Natural killer cell (primary cell): ENCODE data around the gene ZFHX2. TPM values are rescaled to one million over a fixed set of nuclear protein-coding genes. Genes with fewer than 3 reads are reported as not detected.

ENCODE experiments used
- ATAC-seq, 3 donors: fragments of 150-1000 bp in 2 of 3; fragments of 200-7000 bp in 1 of 3; cut with Tn5 transposase; 1 replicate in 1 of 3; 2 replicates in 2 of 3; pipeline ENCODE4 v1.10.0; 2021; ENCODE audit warnings: mild to moderate bottlenecking in 2 of 3, moderate library complexity in 2 of 3
- DNase-seq, 2 donors: peaks; one replicate each; pipeline versions ENCODE4 v3.0.0 to v3.0.0-alpha.2; 2013 to 2021; ENCODE audit warnings: mixed read lengths in 1 of 2
- H3K27ac ChIP-seq: one replicate; pipeline ENCODE4 v1.5.1; 2013; ENCODE audit warnings: mild to moderate bottlenecking, low read length
- H3K27me3 ChIP-seq: one replicate; pipeline ENCODE4 v1.6.1; 2013; ENCODE audit warnings: low read length; ENCODE audit not compliant: control insufficient read depth, insufficient read depth
- H3K36me3 ChIP-seq: one replicate; pipeline ENCODE4 v1.6.1; 2013; ENCODE audit warnings: low read length; ENCODE audit not compliant: control insufficient read depth, insufficient read depth
- H3K4me1 ChIP-seq: one replicate; pipeline ENCODE4 v1.6.1; 2013; ENCODE audit warnings: low read length; ENCODE audit not compliant: control insufficient read depth, insufficient read depth
- H3K4me3 ChIP-seq: one replicate; pipeline ENCODE4 v1.5.1; 2013; ENCODE audit warnings: low read length
- H3K9me3 ChIP-seq: one replicate; pipeline ENCODE4 v1.6.1; 2013; ENCODE audit warnings: low read length; ENCODE audit not compliant: control insufficient read depth, insufficient read depth
- H3K27ac Mint-ChIP-seq, 2 donors: one replicate each; pipeline ENCODE4 v1.8.0; 2022; ENCODE audit warnings: mild to moderate bottlenecking in 2 of 2, mixed read lengths in 2 of 2, moderate library complexity in 1 of 2
- H3K27me3 Mint-ChIP-seq, 2 donors: one replicate each; pipeline ENCODE4 v1.8.0; 2022; ENCODE audit warnings: low read depth in 2 of 2, mixed read lengths in 2 of 2
- H3K36me3 Mint-ChIP-seq: one replicate; pipeline ENCODE4 v1.8.0; 2022; ENCODE audit warnings: mixed read lengths
- H3K4me1 Mint-ChIP-seq, 2 donors: one replicate each; pipeline ENCODE4 v1.8.0; 2022; ENCODE audit warnings: mixed read lengths in 2 of 2
- H3K4me3 Mint-ChIP-seq: one replicate; pipeline ENCODE4 v1.8.0; 2022; ENCODE audit warnings: mild to moderate bottlenecking, moderate library complexity, mixed read lengths
- H3K9me3 Mint-ChIP-seq, 2 donors: one replicate each; pipeline ENCODE4 v1.8.0; 2022; ENCODE audit warnings: mixed read lengths in 2 of 2
- WGBS: methylation state at CpG from one replicate; pipeline ENCODE4 v1.1.7; 2013; ENCODE audit warnings: missing lambda C conversion rate; ENCODE audit not compliant: insufficient coverage; 5-methylcytosine and 5-hydroxymethylcytosine counted together
- intact Hi-C: fragments of 100-400 bp; cut with micrococcal nuclease; formaldehyde crosslinking; loops from one replicate; pipeline ENCODE4 v1.14.2; 2022
- total RNA-seq, 4 donors: library from RNA; stranded (reverse); fragments of 120-200 nt in 1 of 4; gene quantifications; one replicate each; pipeline versions ENCODE4 v1.2.3 to v1.2.4, GENCODE V29; 2013 to 2022
- TF ChIP-seq, protein P1 (sequence below): fragments of 200-600 bp; IDR thresholded peaks from one replicate; pipeline ENCODE4 v1.8.0; 2022; ENCODE audit warnings: antibody characterized with exemption

Gene ZFHX2
- total RNA-seq, 3 donors from 2014 or later (not counting 1 experiment from before 2014, with no cell fraction given), result 0.07 to 0.72 (median 0.45) TPM

DNA sequence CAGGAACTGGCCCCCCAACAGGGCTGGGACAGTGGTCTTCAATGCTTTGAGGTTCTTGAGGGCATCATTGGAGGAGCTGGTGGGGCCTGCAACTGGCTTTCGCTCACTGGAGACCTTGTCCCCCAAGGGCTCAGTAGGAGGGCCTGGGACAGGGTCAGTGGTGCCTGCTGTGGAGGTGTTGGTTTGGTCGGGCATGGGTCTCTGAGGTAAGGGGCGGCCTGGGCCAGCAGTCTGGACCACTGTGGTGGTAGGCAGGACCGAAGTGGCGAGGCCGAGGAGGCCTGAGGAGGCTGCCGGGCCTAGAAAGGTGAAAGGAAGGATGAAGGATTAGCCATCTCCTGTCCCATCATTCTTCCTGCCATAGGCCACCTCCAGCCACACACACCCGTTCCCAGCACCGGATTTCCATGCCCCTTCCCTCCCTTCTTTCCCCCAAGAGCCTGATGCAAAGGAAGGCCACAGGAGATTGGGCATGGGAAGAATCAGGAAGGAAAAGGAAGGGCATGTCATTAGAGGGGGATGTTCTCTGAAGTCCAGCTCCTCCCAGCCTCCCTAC, 28.8 kb downstream of the ZFHX2 start:
- no peaks in the 10 kb centered on the region for H3K36me3 ChIP-seq
- DNase-seq, result no peak
- H3K4me1 Mint-ChIP-seq, result no peaks in the 10 kb centered on the region
- H3K27me3 Mint-ChIP-seq, result no peaks in the 10 kb centered on the region
- intact Hi-C loops, result no loop called here
- no peaks in the 10 kb centered on the region for H3K27me3 ChIP-seq
- H3K9me3 Mint-ChIP-seq, result no peaks in the 10 kb centered on the region
- H3K36me3 Mint-ChIP-seq, result no peaks in the 10 kb centered on the region
- ATAC-seq, result no peak
- H3K27ac ChIP-seq, result no peak overlapping the region
- no peak overlapping the region for H3K4me3 ChIP-seq
- H3K27ac Mint-ChIP-seq, result no peak overlapping the region
- no peaks in the 10 kb centered on the region for H3K9me3 ChIP-seq
- H3K4me3 Mint-ChIP-seq, result no peak overlapping the region
- TF ChIP-seq, protein P1, sequence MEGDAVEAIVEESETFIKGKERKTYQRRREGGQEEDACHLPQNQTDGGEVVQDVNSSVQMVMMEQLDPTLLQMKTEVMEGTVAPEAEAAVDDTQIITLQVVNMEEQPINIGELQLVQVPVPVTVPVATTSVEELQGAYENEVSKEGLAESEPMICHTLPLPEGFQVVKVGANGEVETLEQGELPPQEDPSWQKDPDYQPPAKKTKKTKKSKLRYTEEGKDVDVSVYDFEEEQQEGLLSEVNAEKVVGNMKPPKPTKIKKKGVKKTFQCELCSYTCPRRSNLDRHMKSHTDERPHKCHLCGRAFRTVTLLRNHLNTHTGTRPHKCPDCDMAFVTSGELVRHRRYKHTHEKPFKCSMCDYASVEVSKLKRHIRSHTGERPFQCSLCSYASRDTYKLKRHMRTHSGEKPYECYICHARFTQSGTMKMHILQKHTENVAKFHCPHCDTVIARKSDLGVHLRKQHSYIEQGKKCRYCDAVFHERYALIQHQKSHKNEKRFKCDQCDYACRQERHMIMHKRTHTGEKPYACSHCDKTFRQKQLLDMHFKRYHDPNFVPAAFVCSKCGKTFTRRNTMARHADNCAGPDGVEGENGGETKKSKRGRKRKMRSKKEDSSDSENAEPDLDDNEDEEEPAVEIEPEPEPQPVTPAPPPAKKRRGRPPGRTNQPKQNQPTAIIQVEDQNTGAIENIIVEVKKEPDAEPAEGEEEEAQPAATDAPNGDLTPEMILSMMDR, result no peak
- no peaks in the 10 kb centered on the region for H3K4me1 ChIP-seq
- 93% methylated on average over 4 of the region's 9 CpGs for WGBS

DNA sequence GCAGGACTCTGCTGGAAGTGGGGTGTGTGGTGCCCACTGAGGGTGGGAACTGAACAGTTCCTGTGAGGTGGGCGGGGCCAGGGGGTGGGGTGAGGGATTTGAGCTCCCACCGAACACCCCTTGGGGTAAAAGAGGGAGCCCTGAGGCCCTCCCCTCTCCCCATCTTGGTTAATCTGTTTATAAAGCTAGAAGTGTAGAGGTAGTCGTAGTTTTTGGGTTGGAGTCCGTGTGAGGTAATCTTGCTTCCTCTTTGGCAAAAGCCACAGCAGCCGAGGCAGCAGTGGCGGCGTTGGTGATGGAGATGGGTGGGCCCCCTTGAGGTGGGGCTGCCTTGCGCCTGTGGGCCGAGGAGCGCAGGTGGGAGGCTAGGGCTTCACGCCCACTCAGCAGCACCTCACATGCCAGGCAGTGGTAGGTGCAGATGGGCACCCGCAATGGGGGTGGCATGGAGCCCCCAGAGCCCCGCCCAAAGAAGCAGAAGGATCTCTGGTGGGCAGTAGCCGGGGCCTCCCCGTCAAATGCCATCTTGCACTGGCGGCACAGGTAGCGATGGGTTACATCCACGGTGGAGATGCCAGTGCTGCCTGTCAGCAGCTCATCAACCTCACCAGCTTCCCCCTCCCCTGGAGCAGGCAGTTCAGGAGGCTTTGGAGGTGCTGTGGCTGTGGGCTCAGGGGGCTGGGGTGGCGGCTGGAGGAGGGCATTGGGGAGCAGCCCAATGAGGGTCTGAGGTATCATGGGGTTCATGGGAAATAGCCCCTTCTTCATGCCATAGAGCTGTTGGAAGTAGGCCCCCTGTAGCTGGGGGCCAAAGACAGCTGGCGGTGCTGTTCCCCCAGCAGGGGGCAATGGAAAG, 29.6 kb downstream of the ZFHX2 start:
- DNase-seq, result no peak
- no peak overlapping the region for H3K27ac ChIP-seq
- intact Hi-C loops, result no loop called here

DNA sequence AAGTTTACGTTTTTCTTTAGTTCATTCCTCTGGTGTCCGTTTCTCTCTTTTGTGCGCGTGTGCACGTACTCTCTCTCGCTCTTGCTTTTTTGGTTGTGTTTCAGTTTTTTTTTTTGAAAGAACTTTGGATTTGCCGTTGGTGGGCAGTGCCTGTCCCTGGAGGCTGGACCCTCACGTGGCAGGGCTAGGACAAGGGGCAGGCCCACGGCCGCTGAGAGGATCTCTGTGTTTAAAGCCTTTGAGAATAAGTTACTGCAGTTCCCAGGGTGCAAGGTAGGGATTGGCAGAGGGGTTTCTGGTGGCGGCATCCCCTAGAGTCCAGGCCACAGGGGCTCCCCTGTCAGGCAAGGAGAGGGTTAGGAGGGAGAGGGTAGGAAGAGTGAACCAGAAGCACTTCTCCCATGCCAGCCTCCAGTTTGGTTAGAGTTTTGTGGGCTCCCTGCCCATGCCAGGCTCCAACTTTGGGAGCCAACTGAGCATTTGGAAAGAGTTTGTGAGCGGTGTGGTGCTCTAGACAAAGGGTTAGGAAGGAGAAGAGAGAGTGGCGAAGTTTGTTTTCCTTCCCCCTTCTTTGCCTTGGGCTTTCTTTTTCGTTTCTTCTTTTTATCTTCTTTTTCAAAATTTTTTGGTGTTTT, 30.5 kb downstream of the ZFHX2 start:
- H3K36me3 Mint-ChIP-seq, result no peaks in the 10 kb centered on the region
- 88% methylated on average over 14 of the region's 14 CpGs for WGBS

More for the DNA sequence above, 29.6 kb downstream of the ZFHX2 start:
- ATAC-seq, result no peak
- Mint-ChIP-seq H3K9me3 (no peaks in the 10 kb centered on the region), H3K36me3 (no peaks in the 10 kb centered on the region), H3K4me3 (no peak overlapping the region), H3K27me3 (no peaks in the 10 kb centered on the region), H3K4me1 (no peaks in the 10 kb centered on the region), H3K27ac (no peak overlapping the region)
- TF ChIP-seq, protein P1, result no peak
- no peaks in the 10 kb centered on the region for H3K36me3 ChIP-seq
- H3K9me3 ChIP-seq, result no peaks in the 10 kb centered on the region
- no peak overlapping the region for H3K4me3 ChIP-seq
- 66% methylated on average over 20 of the region's 20 CpGs for WGBS
- no peaks in the 10 kb centered on the region for H3K27me3 ChIP-seq
- H3K4me1 ChIP-seq, result no peaks in the 10 kb centered on the region

More for the DNA sequence above, 30.5 kb downstream of the ZFHX2 start:
- no peak overlapping the region for H3K4me3 Mint-ChIP-seq
- no peak overlapping the region for H3K27ac Mint-ChIP-seq
- no peak overlapping the region for H3K27ac ChIP-seq
- H3K4me1 ChIP-seq, result no peaks in the 10 kb centered on the region
- ATAC-seq (no peak), DNase-seq (no peak)
- intact Hi-C loops, result no loop called here
- no peaks in the 10 kb centered on the region for H3K36me3 ChIP-seq
- no peaks in the 10 kb centered on the region for H3K9me3 Mint-ChIP-seq
- TF ChIP-seq, protein P1, result no peak
- H3K4me3 ChIP-seq, result no peak overlapping the region
- no peaks in the 10 kb centered on the region for H3K9me3 ChIP-seq
- no peaks in the 10 kb centered on the region for H3K4me1 Mint-ChIP-seq
- no peaks in the 10 kb centered on the region for H3K27me3 ChIP-seq
- H3K27me3 Mint-ChIP-seq, result no peaks in the 10 kb centered on the region
